ENCODE results near the gene KCNJ2.

- TF ChIP-seq POLR2A (IDR thresholded peaks at IDR 0.05; ENCODE audit: low read depth, low read length) (no peak), TAF1 (IDR thresholded peaks at IDR 0.05; ENCODE audit: borderline replicate concordance, low read depth, low read length) (no peak)
Observed at GRCh38 chr17:70184770-70185169, 15.4 kb downstream of the KCNJ2 start.

All from GM12892 (cell line).